ENCODE results near the gene SERPINA9. TPM values are rescaled to one million over a fixed set of nuclear protein-coding genes. Genes with fewer than 3 reads are reported as not detected.

Gene SERPINA9
- total RNA-seq, 1 experiment from 2014 or later: not detected

DNA sequence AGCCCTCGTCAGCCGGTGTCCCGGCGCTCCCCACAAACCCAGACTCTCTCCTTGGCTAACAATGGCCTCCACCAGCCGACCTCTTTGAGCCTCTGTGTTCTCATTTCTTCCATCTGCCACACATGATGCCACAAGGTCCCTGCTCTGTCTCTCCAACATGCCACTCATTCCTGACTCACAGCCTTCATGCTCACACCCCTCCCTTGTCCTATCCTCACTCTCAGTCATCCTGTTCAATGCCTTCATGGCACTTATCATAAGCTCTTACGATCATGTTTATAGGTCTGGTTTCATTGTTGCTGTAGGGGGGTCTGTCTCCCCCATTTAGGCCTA lies 13.8 kb downstream of the SERPINA9 start:
- Histone ChIP-seq H3K9me2 (ENCODE audit: insufficient read depth) (no peaks in the 10 kb centered on the region), H3K36me3 (ENCODE audit: control insufficient read depth in 1 of 2, insufficient read depth in 2 of 2, low read length in 2 of 2) (no peaks in the 10 kb centered on the region), H3K4me1 (ENCODE audit: control insufficient read depth in 1 of 2, insufficient read depth in 2 of 2, low read length in 2 of 2) (no peaks in the 10 kb centered on the region), H3K27ac (ENCODE audit: low read depth, low read length) (no peak overlapping the region), H3K4me3 (replicated peaks in 1 of 2; ENCODE audit: low read depth in 1 of 2, low read length in 2 of 2) (no peak overlapping the region), H3K9ac (ENCODE audit: low read length) (no peak overlapping the region), H3K79me2 (ENCODE audit: insufficient read depth, low read length) (no peaks in the 10 kb centered on the region), H2AFZ (ENCODE audit: low read depth, low read length, poor library complexity, severe bottlenecking) (no peak overlapping the region), H3K27me3 (ENCODE audit: insufficient read depth, low read length) (peaks cover 19% of the 10 kb centered on the region), H3K4me2 (ENCODE audit: low read length) (no peak overlapping the region), H4K20me1 (ENCODE audit: insufficient read depth) (no peaks in the 10 kb centered on the region), H3K9me3 (ENCODE audit: control insufficient read depth in 1 of 2, insufficient read depth in 1 of 2, low read depth in 1 of 2, low read length in 2 of 2) (no peaks in the 10 kb centered on the region)
- DNase-seq (ENCODE audit: low read depth, low spot score) (no peak), ATAC-seq (no peak)
- ChIA-PET POLR2A (no interaction called here), RAD21 (ENCODE audit: low non-redundant PET in 1 of 2, low total read pairs in 2 of 2, uncharacterized antibody in 2 of 2, unreplicated experiment in 2 of 2) (no interaction called here), CTCF (no interaction called here)
- BruUV-seq (replicated peaks): no TSS peak
- intact Hi-C loops (cut with micrococcal nuclease): no loop called here
- TF ChIP-seq ZNF274 (IDR thresholded peaks at IDR 0.05; ENCODE audit: low read depth, low read length): no peak
- TF ChIP-seq EZH2phosphoT487 (IDR thresholded peaks at IDR 0.05; ENCODE audit: borderline replicate concordance): no peak
- TF ChIP-seq, protein P1, sequence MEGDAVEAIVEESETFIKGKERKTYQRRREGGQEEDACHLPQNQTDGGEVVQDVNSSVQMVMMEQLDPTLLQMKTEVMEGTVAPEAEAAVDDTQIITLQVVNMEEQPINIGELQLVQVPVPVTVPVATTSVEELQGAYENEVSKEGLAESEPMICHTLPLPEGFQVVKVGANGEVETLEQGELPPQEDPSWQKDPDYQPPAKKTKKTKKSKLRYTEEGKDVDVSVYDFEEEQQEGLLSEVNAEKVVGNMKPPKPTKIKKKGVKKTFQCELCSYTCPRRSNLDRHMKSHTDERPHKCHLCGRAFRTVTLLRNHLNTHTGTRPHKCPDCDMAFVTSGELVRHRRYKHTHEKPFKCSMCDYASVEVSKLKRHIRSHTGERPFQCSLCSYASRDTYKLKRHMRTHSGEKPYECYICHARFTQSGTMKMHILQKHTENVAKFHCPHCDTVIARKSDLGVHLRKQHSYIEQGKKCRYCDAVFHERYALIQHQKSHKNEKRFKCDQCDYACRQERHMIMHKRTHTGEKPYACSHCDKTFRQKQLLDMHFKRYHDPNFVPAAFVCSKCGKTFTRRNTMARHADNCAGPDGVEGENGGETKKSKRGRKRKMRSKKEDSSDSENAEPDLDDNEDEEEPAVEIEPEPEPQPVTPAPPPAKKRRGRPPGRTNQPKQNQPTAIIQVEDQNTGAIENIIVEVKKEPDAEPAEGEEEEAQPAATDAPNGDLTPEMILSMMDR (IDR thresholded peaks at IDR 0.05 in 2 of 3, conservative IDR thresholded peaks at IDR 0.05 in 1 of 3; ENCODE audit: borderline replicate concordance in 1 of 3, insufficient read depth in 1 of 3, low read depth in 2 of 3, low read length in 2 of 3): no peak
- no peak for TF ChIP-seq EZH2 (IDR thresholded peaks at IDR 0.05)
- TF ChIP-seq, protein P2, sequence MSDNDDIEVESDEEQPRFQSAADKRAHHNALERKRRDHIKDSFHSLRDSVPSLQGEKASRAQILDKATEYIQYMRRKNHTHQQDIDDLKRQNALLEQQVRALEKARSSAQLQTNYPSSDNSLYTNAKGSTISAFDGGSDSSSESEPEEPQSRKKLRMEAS (IDR thresholded peaks at IDR 0.05): no peak
- TF ChIP-seq, protein P3, sequence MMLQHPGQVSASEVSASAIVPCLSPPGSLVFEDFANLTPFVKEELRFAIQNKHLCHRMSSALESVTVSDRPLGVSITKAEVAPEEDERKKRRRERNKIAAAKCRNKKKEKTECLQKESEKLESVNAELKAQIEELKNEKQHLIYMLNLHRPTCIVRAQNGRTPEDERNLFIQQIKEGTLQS (IDR thresholded peaks at IDR 0.05): no peak

DNA sequence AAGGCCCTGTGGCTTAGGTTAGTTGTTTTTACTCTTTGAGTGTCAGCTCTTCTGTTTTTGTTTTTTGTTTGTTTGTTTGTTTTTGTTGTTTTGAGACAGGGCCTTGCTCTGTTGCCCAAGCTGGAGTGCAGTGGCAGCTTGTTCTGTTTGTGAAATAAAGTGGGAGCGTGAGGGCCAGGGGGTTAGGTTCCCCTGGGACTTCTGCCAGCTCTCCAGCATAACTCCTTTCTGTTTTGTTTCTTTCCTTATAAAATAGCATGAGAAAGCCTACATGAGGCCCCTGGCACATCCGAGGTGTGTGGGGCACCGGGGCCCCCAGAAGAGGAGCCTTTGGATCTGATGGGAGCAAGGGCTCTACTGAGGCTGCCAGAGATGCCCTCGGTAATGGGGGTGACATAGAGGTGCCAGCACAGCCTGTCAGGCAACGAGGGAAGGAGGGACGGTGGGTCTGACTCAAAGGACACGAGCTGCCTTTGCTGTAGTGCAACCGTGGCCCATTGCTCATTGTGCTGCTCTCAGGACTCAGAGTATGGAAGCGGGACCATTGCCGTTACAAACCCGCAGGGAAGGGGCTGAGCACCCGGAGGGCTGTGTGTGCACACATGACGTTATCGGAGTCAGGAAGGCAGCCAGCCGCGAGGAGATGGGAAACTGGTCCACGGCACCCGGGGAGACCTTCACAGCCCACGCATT lies 14.3 kb downstream of the SERPINA9 start:
- TF ChIP-seq SRF (IDR thresholded peaks at IDR 0.05; ENCODE audit: low read depth) (no peak), SP1 (IDR thresholded peaks at IDR 0.05; ENCODE audit: low read depth) (no peak), FOSL1 (IDR thresholded peaks at IDR 0.05; ENCODE audit: low read depth) (no peak), ELF1 (IDR thresholded peaks at IDR 0.05; ENCODE audit: borderline replicate concordance, low read depth) (no peak), POLR2A (IDR thresholded peaks at IDR 0.05; ENCODE audit: borderline replicate concordance, extremely low read depth, insufficient read depth, insufficient read length) (no peak), EZH2phosphoT487 (IDR thresholded peaks at IDR 0.05; ENCODE audit: borderline replicate concordance) (no peak), JUND (IDR thresholded peaks at IDR 0.05) (no peak), EGR1 (IDR thresholded peaks at IDR 0.05; ENCODE audit: low read depth) (no peak)
- TF ChIP-seq, protein P3 (IDR thresholded peaks at IDR 0.05): no peak
- TF ChIP-seq, protein P4, sequence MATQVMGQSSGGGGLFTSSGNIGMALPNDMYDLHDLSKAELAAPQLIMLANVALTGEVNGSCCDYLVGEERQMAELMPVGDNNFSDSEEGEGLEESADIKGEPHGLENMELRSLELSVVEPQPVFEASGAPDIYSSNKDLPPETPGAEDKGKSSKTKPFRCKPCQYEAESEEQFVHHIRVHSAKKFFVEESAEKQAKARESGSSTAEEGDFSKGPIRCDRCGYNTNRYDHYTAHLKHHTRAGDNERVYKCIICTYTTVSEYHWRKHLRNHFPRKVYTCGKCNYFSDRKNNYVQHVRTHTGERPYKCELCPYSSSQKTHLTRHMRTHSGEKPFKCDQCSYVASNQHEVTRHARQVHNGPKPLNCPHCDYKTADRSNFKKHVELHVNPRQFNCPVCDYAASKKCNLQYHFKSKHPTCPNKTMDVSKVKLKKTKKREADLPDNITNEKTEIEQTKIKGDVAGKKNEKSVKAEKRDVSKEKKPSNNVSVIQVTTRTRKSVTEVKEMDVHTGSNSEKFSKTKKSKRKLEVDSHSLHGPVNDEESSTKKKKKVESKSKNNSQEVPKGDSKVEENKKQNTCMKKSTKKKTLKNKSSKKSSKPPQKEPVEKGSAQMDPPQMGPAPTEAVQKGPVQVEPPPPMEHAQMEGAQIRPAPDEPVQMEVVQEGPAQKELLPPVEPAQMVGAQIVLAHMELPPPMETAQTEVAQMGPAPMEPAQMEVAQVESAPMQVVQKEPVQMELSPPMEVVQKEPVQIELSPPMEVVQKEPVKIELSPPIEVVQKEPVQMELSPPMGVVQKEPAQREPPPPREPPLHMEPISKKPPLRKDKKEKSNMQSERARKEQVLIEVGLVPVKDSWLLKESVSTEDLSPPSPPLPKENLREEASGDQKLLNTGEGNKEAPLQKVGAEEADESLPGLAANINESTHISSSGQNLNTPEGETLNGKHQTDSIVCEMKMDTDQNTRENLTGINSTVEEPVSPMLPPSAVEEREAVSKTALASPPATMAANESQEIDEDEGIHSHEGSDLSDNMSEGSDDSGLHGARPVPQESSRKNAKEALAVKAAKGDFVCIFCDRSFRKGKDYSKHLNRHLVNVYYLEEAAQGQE (IDR thresholded peaks at IDR 0.05; ENCODE audit: low read depth): no peak
- DNase-seq (ENCODE audit: low read depth, low spot score) (no peak), ATAC-seq (no peak)
- no peak overlapping the region for H3K4me2 ChIP-seq (ENCODE audit: low read length)
- peaks cover 14% of the 10 kb centered on the region for H3K27me3 ChIP-seq (ENCODE audit: insufficient read depth, low read length)
- ChIA-PET RAD21 (ENCODE audit: low non-redundant PET in 1 of 2, low total read pairs in 2 of 2, uncharacterized antibody in 2 of 2, unreplicated experiment in 2 of 2) (no interaction called here), POLR2A (no interaction called here), CTCF (interaction anchor here (0.8 kb wide), 1 partner anchor 28 kb away, joined by 4 read pairs; no protein-coding TSS in a partner anchor)
- no peak overlapping the region for H3K27ac ChIP-seq (ENCODE audit: low read depth, low read length)
- H3K4me3 ChIP-seq (replicated peaks in 1 of 2; ENCODE audit: low read depth in 1 of 2, low read length in 2 of 2): no peak overlapping the region
- H3K36me3 ChIP-seq (ENCODE audit: control insufficient read depth in 1 of 2, insufficient read depth in 2 of 2, low read length in 2 of 2): no peaks in the 10 kb centered on the region
- no peaks in the 10 kb centered on the region for H4K20me1 ChIP-seq (ENCODE audit: insufficient read depth)
- no peaks in the 10 kb centered on the region for H3K4me1 ChIP-seq (ENCODE audit: control insufficient read depth in 1 of 2, insufficient read depth in 2 of 2, low read length in 2 of 2)
- no peaks in the 10 kb centered on the region for H3K9me3 ChIP-seq (ENCODE audit: control insufficient read depth in 1 of 2, insufficient read depth in 1 of 2, low read depth in 1 of 2, low read length in 2 of 2)
- intact Hi-C loops (cut with micrococcal nuclease): no loop called here
- no peaks in the 10 kb centered on the region for H3K9me2 ChIP-seq (ENCODE audit: insufficient read depth)
- H2AFZ ChIP-seq (ENCODE audit: low read depth, low read length, poor library complexity, severe bottlenecking): no peak overlapping the region
- H3K79me2 ChIP-seq (ENCODE audit: insufficient read depth, low read length): no peaks in the 10 kb centered on the region
- BruUV-seq (replicated peaks): no TSS peak
- H3K9ac ChIP-seq (ENCODE audit: low read length): no peak overlapping the region
